ENCODE data around the gene NT5C1B. TPM values are rescaled to one million over a fixed set of nuclear protein-coding genes. Genes with fewer than 3 reads are reported as not detected.

Gene NT5C1B
- not detected in 5 replicates for total RNA-seq (2022; extraction: Qiagen RNA extraction)

DNA sequence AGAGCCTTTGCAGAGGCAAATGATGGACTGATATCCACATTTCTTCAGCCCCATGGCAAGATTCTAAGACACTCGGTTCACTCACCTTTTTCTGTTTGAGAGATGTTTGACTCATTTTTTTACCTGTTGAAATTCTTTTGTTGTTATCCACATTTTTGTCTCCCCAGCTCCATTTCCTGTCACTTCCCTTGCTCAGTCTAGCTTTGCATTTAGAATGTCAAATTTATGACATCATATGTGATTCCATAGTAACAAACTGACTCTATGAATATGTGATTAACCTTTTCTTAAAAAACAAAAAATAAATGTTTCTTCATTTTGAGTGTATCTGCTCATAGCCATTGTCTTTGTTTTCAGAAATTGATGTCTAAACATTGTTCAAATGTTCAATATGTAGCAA lies at the start of gene NT5C1B:
TSS of gene NT5C1B (minus strand) at position 216 of the 400 bp plus-strand sequence. CDS start at position 115, 101 bp downstream.

DNA sequence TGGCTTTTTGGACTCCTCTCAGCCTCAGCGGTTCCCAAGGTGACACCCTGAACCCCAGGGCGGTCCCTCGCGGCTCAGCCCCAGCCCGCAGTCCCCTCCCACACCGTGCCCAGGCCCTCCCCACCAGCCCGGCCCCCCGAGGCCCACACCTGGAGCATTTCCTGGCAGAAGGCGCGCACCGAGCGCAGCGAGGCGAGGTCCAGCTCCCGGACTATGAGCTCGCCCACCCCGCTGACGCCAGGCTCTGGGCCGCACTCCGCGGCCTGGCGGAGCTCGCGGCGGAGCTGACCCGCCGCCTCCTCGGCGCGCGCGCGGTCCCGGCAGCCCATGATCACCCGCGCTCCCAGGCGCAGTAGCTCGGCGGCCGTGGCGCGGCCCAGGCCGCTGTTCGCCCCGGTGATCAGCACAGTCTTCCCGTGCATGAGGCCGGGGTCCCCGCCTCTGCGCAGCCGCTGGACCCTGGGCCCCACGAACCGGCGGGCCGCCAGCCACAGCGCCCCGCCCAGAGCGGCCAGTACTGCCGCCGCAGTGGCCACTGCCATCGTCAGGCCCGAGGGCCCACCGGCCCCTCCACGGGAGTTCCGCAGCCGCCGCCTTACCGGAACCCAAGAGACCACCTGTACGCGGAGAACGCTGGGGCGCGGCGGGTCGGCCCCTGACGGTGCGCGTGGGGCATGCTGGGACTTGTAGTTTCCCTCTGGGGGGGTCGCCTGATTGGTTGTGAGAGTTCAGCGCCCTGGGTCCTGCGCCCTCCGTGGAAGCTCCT lies 29.2 kb downstream of the NT5C1B start, which contains the start of gene RDH14:
TSS of gene RDH14 (minus strand) at position 623 of the 766 bp plus-strand sequence. CDS start at position 542, 81 bp downstream.

Other genes starting within 250 kb of the NT5C1B start
- 32.8 to 48.4 TPM (median 36.8 TPM) in 5 replicates for gene RDH14, start 28.9 kb downstream of the NT5C1B start, total RNA-seq (2022; extraction: Qiagen RNA extraction)

Data from A549 treated with CORT108297 at 1 μM for 4 hours (cell line).